HepG2 (cell line): Measurements from ENCODE around the gene SLC17A9. TPM values are rescaled to one million over a fixed set of nuclear protein-coding genes. Genes with fewer than 3 reads are reported as not detected.

Experiments used
- CREB1 ChIP-seq, 2 experiments: fragments of 450-650 bp in 1 of 2; IDR thresholded peaks; 2 replicates each; pipeline ENCODE4 v1.6.1; 2016 to 2017; ENCODE audit warnings: control low read depth in 1 of 2, mild to moderate bottlenecking in 1 of 2, missing compliant biosample characterization in 1 of 2, missing genetic modification characterization in 1 of 2
- DNMT1 ChIP-seq: sonication (generic); formaldehyde crosslinking; IDR thresholded peaks from 2 replicates; pipeline ENCODE4 v1.5.1; 2020; ENCODE audit warnings: mild to moderate bottlenecking, missing genetic modification reagents
- ELF3 ChIP-seq: IDR thresholded peaks from 2 replicates; pipeline ENCODE4 v1.6.1; 2016; ENCODE audit warnings: missing genetic modification reagents, missing compliant biosample characterization
- FUBP1 ChIP-seq: sonication (generic); formaldehyde crosslinking; IDR thresholded peaks from 2 replicates; pipeline ENCODE4 v1.5.1; 2020; ENCODE audit warnings: missing genetic modification reagents, mild to moderate bottlenecking, borderline replicate concordance
- GFI1 ChIP-seq: sonication (generic); formaldehyde crosslinking; IDR thresholded peaks from 2 replicates; pipeline ENCODE4 v1.5.0; 2020; ENCODE audit warnings: missing genetic modification reagents, mild to moderate bottlenecking, borderline replicate concordance
- HNRNPK ChIP-seq: fragments of 200-400 bp; formaldehyde crosslinking; IDR thresholded peaks from 2 replicates; pipeline ENCODE4 v1.6.1; 2018; ENCODE audit warnings: low read length, low read depth, moderate library complexity, mild to moderate bottlenecking; ENCODE audit not compliant: poor library complexity, severe bottlenecking
- MBD4 ChIP-seq: IDR thresholded peaks from 2 replicates; pipeline ENCODE4 v1.6.1; 2012; ENCODE audit warnings: low read length, inconsistent platforms, borderline replicate concordance
- MLLT10 ChIP-seq: sonication (generic); formaldehyde crosslinking; IDR thresholded peaks from 2 replicates; pipeline ENCODE4 v1.4.0; 2020; ENCODE audit warnings: missing genetic modification reagents
- NCOA2 ChIP-seq: sonication (generic); formaldehyde crosslinking; IDR thresholded peaks from 2 replicates; pipeline ENCODE4 v1.8.0; 2022; ENCODE audit warnings: inconsistent platforms
- NFE2 ChIP-seq: sonication (generic); formaldehyde crosslinking; IDR thresholded peaks from 2 replicates; pipeline ENCODE4 v1.4.0; 2020; ENCODE audit warnings: missing genetic modification reagents
- PHF21A ChIP-seq: sonication (generic); formaldehyde crosslinking; IDR thresholded peaks from 2 replicates; pipeline ENCODE4 v1.5.0; 2020; ENCODE audit warnings: mild to moderate bottlenecking, missing genetic modification reagents
- PLRG1 ChIP-seq: fragments of 450-650 bp; conservative IDR thresholded peaks from 2 replicates; pipeline ENCODE4 v1.6.1; 2016
- PTBP1 ChIP-seq: fragments of 200-400 bp; formaldehyde crosslinking; IDR thresholded peaks from 2 replicates; pipeline ENCODE4 v1.6.1; 2018; ENCODE audit warnings: low read length, low read depth; ENCODE audit not compliant: poor library complexity, severe bottlenecking
- REPIN1 ChIP-seq: sonication (generic); formaldehyde crosslinking; IDR thresholded peaks from 2 replicates; pipeline ENCODE4 v1.8.0; 2022; ENCODE audit warnings: missing genetic modification reagents, low read depth, mild to moderate bottlenecking, borderline replicate concordance
- SALL1 ChIP-seq: sonication (generic); formaldehyde crosslinking; IDR thresholded peaks from 2 replicates; pipeline ENCODE4 v1.8.0; 2022; ENCODE audit warnings: mild to moderate bottlenecking, missing genetic modification reagents
- SAP130 ChIP-seq: IDR thresholded peaks from 2 replicates; pipeline ENCODE4 v1.6.1; 2016; ENCODE audit warnings: low read depth
- SIN3A ChIP-seq: IDR thresholded peaks from 2 replicates; pipeline ENCODE4 v1.6.1; 2011; ENCODE audit warnings: low read depth, mild to moderate bottlenecking, control low read depth, low read length, borderline replicate concordance
- TARDBP ChIP-seq: sonication (generic); formaldehyde crosslinking; IDR thresholded peaks from 2 replicates; pipeline ENCODE4 v1.8.0; 2022; ENCODE audit warnings: mild to moderate bottlenecking, missing genetic modification reagents
- U2AF1 ChIP-seq: fragments of 200-400 bp; formaldehyde crosslinking; optimal IDR thresholded peaks from 2 replicates; pipeline ENCODE3; 2017; ENCODE audit warnings: mild to moderate bottlenecking, low read depth, low read length
- ZBTB2 ChIP-seq: sonication (generic); formaldehyde crosslinking; IDR thresholded peaks from 2 replicates; pipeline ENCODE4 v1.8.0; 2022; ENCODE audit warnings: low read depth, missing genetic modification reagents
- ZBTB7B ChIP-seq: sonication (generic); formaldehyde crosslinking; IDR thresholded peaks from 2 replicates; pipeline ENCODE4 v1.4.0; 2020; ENCODE audit warnings: missing genetic modification reagents
- ZKSCAN8 ChIP-seq: IDR thresholded peaks from 2 replicates; pipeline ENCODE4 v1.6.1; 2016; ENCODE audit warnings: borderline replicate concordance, missing genetic modification reagents, missing compliant biosample characterization
- ZNF24 ChIP-seq: fragments of 450-650 bp; IDR thresholded peaks from 2 replicates; pipeline ENCODE4 v1.6.1; 2017; ENCODE audit warnings: antibody characterized with exemption, mild to moderate bottlenecking
- ZNF264 ChIP-seq: sonication (generic); formaldehyde crosslinking; IDR thresholded peaks from 2 replicates; pipeline ENCODE4 v1.4.0; 2020; ENCODE audit warnings: missing genetic modification reagents
- ZNF343 ChIP-seq: sonication (generic); formaldehyde crosslinking; IDR thresholded peaks from 2 replicates; pipeline ENCODE4 v1.4.0; 2020; ENCODE audit warnings: mild to moderate bottlenecking, missing genetic modification reagents
- ZSCAN21 ChIP-seq: sonication (generic); formaldehyde crosslinking; IDR thresholded peaks from 2 replicates; pipeline ENCODE4 v1.8.0; 2022; ENCODE audit warnings: mild to moderate bottlenecking, missing genetic modification reagents, moderate library complexity, borderline replicate concordance
- polyA plus RNA-seq, 8 experiments: library from polyadenylated mRNA; depleted of rRNA in 3 of 8; stranded (reverse) in 7 of 8; unstranded in 1 of 8; fragments of >200 nt; fragmentation: Illumina TruSeq in 4 of 8; extraction: Trizol in 4 of 8; gene quantifications; 2 replicates each; pipeline versions ENCODE4 v1.2.1 to v1.2.3, GENCODE V29; 2011 to 2016; ENCODE audit warnings: low read depth in 4 of 8, missing spikeins in 1 of 8, mixed read lengths in 1 of 8; ENCODE audit not compliant: insufficient read depth in 1 of 8
- total RNA-seq, 5 experiments: library from RNA; depleted of rRNA; stranded (reverse); fragments of >200 nt; fragmentation: Illumina TruSeq; extraction: Trizol; gene quantifications; 2 replicates each; pipeline ENCODE4 v1.2.3, GENCODE V29; 2016; ENCODE audit warnings: low read depth in 1 of 5
- TF ChIP-seq, protein P1 (sequence below): sonication (generic); formaldehyde crosslinking; IDR thresholded peaks from 2 replicates; pipeline ENCODE4 v1.8.1; 2023; ENCODE audit warnings: missing genetic modification reagents, mild to moderate bottlenecking, borderline replicate concordance

SLC17A9 gene
- total and polyA plus RNA-seq, 2 of the 13 experiments (the other 11 are each of a cell fraction or from before 2014, with no cell fraction given), result 110 to 191 TPM

DNA sequence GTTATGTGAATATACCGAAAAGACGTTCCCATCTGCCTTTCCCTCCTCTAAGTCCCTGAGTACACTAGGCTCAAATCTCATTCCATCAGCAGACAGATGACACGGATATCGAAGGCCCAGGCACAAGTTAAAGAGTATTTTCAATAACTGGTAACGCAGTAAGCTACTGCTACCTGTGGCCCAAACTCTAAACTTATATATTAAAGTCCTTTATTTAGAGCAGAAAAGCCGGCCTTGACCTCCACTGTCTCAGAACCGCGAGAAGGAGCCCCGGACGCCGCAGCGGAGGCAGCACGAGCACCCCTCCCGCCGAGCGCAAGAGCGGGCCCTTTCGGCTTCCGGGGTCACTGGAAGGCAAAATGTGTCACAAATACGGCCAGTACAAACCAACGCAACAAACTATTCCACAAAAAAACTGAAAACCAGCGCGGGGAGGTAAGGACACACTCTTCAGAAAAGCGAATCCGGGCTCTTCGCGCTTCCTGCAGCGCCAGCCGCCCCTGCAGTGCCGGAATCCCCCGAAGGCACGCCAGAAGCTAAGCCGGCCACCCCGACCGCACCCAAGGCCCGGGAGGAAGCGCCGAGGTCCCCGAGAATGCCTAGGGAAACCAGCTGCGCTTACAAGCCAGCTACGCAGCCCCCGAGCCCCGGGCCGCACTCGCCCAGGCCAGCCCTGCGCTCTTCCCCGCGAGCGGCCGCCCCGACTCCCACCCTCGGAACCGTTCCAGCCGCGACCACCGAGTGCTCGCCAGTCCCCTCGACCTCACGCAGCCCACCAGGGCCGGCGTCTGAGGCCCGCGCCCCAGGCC lies 26.9 kb upstream of the SLC17A9 start (continued):
- TF ChIP-seq FUBP1 (CRISPR knock-in tag) (no peak), SALL1 (CRISPR knock-in tag) (0 out of 2 replicates have a peak, but pooled peaks have one; percentile 52), ZBTB7B (peak; percentile 24; the same call in 1 of the 2 replicates), U2AF1 (no peak), PTBP1 (no peak), ZNF264 (CRISPR knock-in tag) (peak; percentile 51; the same call in 1 of the 2 replicates), ZNF24 (no peak), TARDBP (CRISPR knock-in tag) (no peak), PLRG1 (no peak), ZNF343 (CRISPR knock-in tag) (peak; percentile 84; the same call in 1 of the 2 replicates), GFI1 (CRISPR knock-in tag) (0 out of 2 replicates have a peak, but pooled peaks have one; percentile 55), NFE2 (CRISPR knock-in tag) (no peak), MLLT10 (CRISPR knock-in tag) (peak; percentile 83; the same call in 1 of the 2 replicates), HNRNPK (no peak), ELF3 (CRISPR knock-in tag) (0 out of 2 replicates have a peak, but pooled peaks have one; percentile 9), DNMT1 (CRISPR knock-in tag) (no peak), NCOA2 (CRISPR knock-in tag) (peak; percentile 3; the same call in 1 of the 2 replicates), PHF21A (no peak), MBD4 (no peak), CREB1 (IDR thresholded peaks at IDR 0.05) (no peak), CREB1 (CRISPR knock-in tag; IDR thresholded peaks at IDR 0.05) (no peak), ZBTB2 (CRISPR knock-in tag) (0 out of 2 replicates have a peak, but pooled peaks have one; percentile 32), SIN3A (peak; percentile 69; the same call in 1 of the 2 replicates), REPIN1 (CRISPR knock-in tag) (no peak; the same call in 1 of the 2 replicates), ZKSCAN8 (CRISPR knock-in tag) (0 out of 2 replicates have a peak, but pooled peaks have one; percentile 5), ZSCAN21 (CRISPR knock-in tag) (no peak), SAP130 (CRISPR knock-in tag) (peak; percentile 59)
- TF ChIP-seq, protein P1, sequence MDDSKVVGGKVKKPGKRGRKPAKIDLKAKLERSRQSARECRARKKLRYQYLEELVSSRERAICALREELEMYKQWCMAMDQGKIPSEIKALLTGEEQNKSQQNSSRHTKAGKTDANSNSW, result peak; percentile 89; the same call in 1 of the 2 replicates
